BLaER1 treated with 17β-estradiol and CSF1 and Interleukin-3, amounts not matched to agents 10 nM and 100 nM (cell line): Measurements from ENCODE around the gene KLHL42.

Experiments used
- H3K27ac ChIP-seq, 11 experiments: shearing (Covaris generic); formaldehyde crosslinking; 2 replicates each; pipeline ENCODE4 v1.8.1; 2022
- H3K27me3 ChIP-seq, 11 experiments: shearing (Covaris generic); formaldehyde crosslinking; 2 replicates each; pipeline ENCODE4 v1.8.1; 2022
- H3K36me3 ChIP-seq, 11 experiments: shearing (Covaris generic); formaldehyde crosslinking; 2 replicates each; pipeline ENCODE4 v1.8.1; 2022
- H3K4me1 ChIP-seq, 10 experiments: shearing (Covaris generic); formaldehyde crosslinking; 2 replicates each; pipeline ENCODE4 v1.8.1; 2022
- H3K4me2 ChIP-seq, 11 experiments: shearing (Covaris generic); formaldehyde crosslinking; 2 replicates each; pipeline ENCODE4 v1.8.1; 2022
- H3K4me3 ChIP-seq, 10 experiments: shearing (Covaris generic); formaldehyde crosslinking; 2 replicates each; pipeline ENCODE4 v1.8.1; 2022
- H3K9ac ChIP-seq, 11 experiments: shearing (Covaris generic); formaldehyde crosslinking; 2 replicates each; pipeline ENCODE4 v1.8.1; 2022
- H3K9me3 ChIP-seq, 11 experiments: shearing (Covaris generic); formaldehyde crosslinking; replicated peaks in 1 of 11; 2 replicates each; pipeline ENCODE4 v1.8.1; 2022
- H4K20me1 ChIP-seq, 11 experiments: shearing (Covaris generic); formaldehyde crosslinking; 2 replicates each; pipeline ENCODE4 v1.8.1; 2022
- Cebpa-rat ChIP-seq, 11 experiments: shearing (Covaris generic); IDR thresholded peaks; 2 replicates each; pipeline ENCODE4 v1.8.1; 2022

The KLHL42 gene

DNA sequence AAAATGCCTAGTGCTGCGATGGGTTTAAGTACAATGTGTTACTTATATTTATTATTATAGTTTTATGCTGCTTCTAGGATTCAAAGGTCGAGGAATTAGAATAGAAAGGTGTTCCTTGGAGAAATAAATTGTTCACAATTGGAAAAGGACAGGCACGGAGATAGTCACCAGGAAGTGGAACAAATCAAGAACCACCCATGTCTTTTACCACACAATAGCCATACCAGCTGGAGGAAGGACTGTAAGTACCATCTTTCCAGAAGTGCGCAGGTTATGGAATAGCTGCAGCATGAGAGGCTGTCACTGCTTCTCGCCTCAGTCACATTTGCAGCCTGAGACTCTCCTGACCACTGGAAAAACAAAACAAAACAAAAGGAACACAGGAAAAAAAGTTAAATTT, 40.5 kb downstream of the KLHL42 start:
- no peaks in the 10 kb centered on the region for H4K20me1 ChIP-seq
- TF ChIP-seq Cebpa-rat (IDR thresholded peaks at IDR 0.05): no peak
- peaks cover 0 to 9% (median 5%) of the 10 kb centered on the region in 10 experiments; a peak in 8 of 20 replicates for H3K4me1 ChIP-seq
- H3K27ac ChIP-seq: no peak overlapping the region
- no peak overlapping the region for H3K9ac ChIP-seq
- no peaks in the 10 kb centered on the region for H3K9me3 ChIP-seq
- no peak overlapping the region for H3K4me3 ChIP-seq
- no peaks in the 10 kb centered on the region for H3K36me3 ChIP-seq
- H3K4me2 ChIP-seq: no peak overlapping the region
- H3K27me3 ChIP-seq: no peaks in the 10 kb centered on the region

DNA sequence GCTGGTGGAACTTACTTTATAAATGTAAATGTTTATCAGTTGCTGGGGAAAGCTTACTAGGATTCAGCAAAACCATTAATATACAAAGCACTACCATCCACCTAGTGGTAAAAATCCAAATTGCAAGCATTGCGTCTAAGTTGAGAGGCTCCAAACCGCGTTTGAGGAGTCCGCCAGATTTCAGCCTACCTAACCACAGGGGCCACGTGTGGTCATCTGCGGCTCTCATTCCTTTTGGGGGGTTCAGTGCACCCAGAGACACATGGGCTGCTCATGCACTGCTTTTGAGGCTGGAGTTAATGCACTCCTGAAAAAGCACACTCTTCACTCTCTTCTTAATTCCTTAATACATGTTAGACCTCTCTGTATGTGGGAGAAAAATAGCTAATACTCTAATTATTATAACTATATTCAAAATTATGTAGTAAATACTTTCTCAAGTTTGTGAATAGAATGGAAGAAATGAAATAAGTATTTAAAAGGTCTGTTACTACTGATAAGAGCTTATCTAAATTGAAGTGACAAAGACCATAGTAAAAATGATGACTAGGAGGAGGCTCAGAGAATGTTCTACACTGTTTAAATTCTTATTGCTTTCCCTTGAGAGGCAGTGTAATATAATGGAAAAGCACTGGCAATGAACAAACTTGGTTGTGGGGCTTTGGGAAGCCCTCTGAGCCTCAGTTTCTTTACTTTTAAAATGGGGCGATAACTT, 41.4 kb downstream of the KLHL42 start:
- no peak overlapping the region for H3K27ac ChIP-seq
- H3K4me1 ChIP-seq: peaks cover 0 to 9% (median 5%) of the 10 kb centered on the region in 10 experiments; a peak in 8 of 20 replicates
- TF ChIP-seq Cebpa-rat (IDR thresholded peaks at IDR 0.05): no peak
- no peaks in the 10 kb centered on the region for H3K27me3 ChIP-seq
- no peaks in the 10 kb centered on the region for H3K9me3 ChIP-seq
- H4K20me1 ChIP-seq: no peaks in the 10 kb centered on the region
- peak overlapping the region in 4 of 11 experiments; percentile 7 to 81 (median 40); a peak in 4 of 22 replicates for H3K4me2 ChIP-seq
- no peaks in the 10 kb centered on the region for H3K36me3 ChIP-seq
- H3K9ac ChIP-seq: no peak overlapping the region
- H3K4me3 ChIP-seq: no peak overlapping the region

DNA sequence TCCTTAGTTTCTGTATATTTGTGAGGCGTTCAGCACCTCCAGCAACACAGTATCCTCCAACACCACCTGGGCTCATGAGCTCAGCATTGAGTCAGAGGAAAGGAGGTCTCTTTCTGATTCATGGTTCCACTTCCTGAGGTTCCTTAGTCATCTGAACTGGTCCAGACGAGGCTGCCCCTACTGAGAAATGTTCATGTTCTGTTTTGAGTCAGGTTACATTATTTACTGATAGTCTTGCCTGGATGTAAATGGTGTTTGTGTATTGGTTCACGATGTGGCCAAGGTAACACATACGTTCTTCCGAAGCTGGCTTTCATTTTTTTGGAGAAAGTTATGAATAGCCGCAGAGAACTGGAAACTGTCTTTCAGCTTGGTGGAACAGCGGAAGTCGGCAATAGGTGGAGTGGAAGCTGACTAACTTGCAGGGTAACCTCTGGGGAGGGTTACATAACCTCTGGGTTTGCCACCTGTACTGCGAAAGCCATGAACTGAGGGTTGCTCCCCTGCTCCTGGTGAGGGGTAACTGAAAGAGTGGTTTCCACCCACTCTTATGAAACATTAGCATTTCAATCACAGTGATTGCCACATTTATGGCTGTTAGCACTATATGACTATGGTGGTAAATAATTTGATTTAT, 42.2 kb downstream of the KLHL42 start:
- H3K9me3 ChIP-seq: no peaks in the 10 kb centered on the region
- no peak overlapping the region for H3K27ac ChIP-seq
- H3K4me1 ChIP-seq: peaks cover 0 to 9% (median 5%) of the 10 kb centered on the region in 10 experiments; a peak in 8 of 20 replicates
- H4K20me1 ChIP-seq: no peaks in the 10 kb centered on the region
- H3K9ac ChIP-seq: no peak overlapping the region
- no peak overlapping the region for H3K4me3 ChIP-seq
- TF ChIP-seq Cebpa-rat (IDR thresholded peaks at IDR 0.05): no peak
- no peaks in the 10 kb centered on the region for H3K27me3 ChIP-seq
- H3K4me2 ChIP-seq: peak overlapping the region in 5 of 11 experiments; percentile 1 to 22 (median 11); a peak in 1 of 22 replicates
- no peaks in the 10 kb centered on the region for H3K36me3 ChIP-seq

DNA sequence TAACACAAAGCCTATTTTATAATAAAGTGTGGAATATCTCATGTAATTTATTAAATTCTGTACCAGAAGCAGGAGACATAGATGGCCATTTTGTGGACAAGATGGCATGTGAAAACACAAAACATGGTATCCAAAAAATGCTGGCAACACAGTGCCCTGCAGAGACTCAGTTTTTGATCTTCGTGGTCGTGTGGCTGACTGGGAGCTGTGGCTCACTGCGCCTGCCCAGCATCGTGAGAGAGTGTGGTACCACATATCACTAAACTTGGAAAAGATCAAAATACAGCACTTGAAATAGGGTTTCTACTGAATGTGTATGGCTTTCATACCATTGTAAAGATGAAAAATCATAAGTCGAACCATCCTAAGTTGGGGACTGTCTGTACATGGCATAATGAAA, 43.0 kb downstream of the KLHL42 start:
- no peaks in the 10 kb centered on the region for H3K27me3 ChIP-seq
- TF ChIP-seq Cebpa-rat (IDR thresholded peaks at IDR 0.05): no peak
- H4K20me1 ChIP-seq: no peaks in the 10 kb centered on the region
- no peaks in the 10 kb centered on the region for H3K9me3 ChIP-seq
- no peak overlapping the region for H3K9ac ChIP-seq
- peaks cover 0 to 9% (median 5%) of the 10 kb centered on the region in 10 experiments; a peak in 8 of 20 replicates for H3K4me1 ChIP-seq
- no peak overlapping the region for H3K27ac ChIP-seq
- no peak overlapping the region for H3K4me2 ChIP-seq
- no peaks in the 10 kb centered on the region for H3K36me3 ChIP-seq
- no peak overlapping the region for H3K4me3 ChIP-seq

DNA sequence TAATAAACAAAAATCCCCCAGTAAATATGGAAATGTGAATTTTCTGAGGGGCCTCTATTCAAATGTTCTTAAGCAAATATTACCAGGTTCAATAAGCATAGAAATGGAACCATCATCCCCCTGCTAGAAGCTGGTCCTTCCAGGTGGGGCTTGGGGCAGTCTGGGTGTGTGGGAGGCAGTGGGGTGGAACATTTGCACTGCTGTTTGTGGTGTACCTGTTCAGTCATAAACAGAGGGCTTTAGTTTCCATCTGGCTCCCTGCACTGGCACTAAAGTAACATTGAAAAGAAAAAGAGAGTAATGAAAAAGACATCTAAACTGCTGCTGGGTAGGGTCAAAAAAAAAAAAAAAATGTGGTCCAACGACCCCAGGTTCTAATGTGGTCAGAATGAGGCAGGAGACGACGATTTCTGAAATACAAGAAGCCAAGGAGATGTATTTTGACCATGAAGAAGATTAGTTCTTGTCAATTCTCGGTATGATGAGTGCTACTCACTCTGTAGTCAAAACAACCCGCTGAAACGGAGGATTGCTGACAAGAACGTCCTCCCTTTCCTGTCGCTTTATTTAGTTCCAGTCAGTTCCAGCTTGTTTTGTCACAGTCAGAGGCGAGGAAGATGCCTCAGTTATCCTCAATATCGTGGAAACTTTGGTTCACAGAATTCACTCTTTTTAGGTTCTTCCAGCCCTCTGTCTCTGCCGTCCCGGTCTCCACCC, 44.3 kb downstream of the KLHL42 start:
- TF ChIP-seq Cebpa-rat (IDR thresholded peaks at IDR 0.05): no peak
- Histone ChIP-seq H3K9ac (no peak overlapping the region), H3K27ac (no peak overlapping the region), H3K4me1 (peaks cover 0 to 9% (median 5%) of the 10 kb centered on the region in 10 experiments; a peak in 8 of 20 replicates), H3K36me3 (no peaks in the 10 kb centered on the region), H3K27me3 (no peaks in the 10 kb centered on the region), H3K4me2 (no peak overlapping the region), H3K9me3 (no peaks in the 10 kb centered on the region), H3K4me3 (no peak overlapping the region), H4K20me1 (no peaks in the 10 kb centered on the region)

DNA sequence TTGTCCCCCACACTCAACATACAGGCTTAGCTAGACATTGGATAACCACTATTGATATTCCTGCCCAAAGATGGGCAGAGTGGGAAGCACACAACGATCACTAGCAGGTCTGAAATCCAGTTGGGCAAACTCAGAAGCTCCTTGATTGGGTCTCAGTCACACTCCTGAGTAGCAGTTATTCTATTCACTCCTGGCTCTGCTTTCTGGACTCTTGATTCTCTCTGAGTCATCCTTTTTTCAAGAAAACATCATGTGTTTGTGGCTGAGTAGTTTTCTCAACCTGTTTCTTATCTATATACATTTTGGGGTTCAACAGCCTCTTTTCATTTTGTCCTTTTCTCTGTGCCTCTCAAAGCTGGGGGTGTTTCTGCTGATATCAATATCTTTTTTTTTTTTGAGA, 46.0 kb downstream of the KLHL42 start:
- Histone ChIP-seq H4K20me1 (no peaks in the 10 kb centered on the region), H3K4me3 (no peak overlapping the region), H3K9ac (no peak overlapping the region), H3K27me3 (no peaks in the 10 kb centered on the region), H3K9me3 (no peaks in the 10 kb centered on the region), H3K36me3 (no peaks in the 10 kb centered on the region), H3K27ac (no peak overlapping the region), H3K4me1 (peaks cover 0 to 9% (median 5%) of the 10 kb centered on the region in 10 experiments; a peak in 8 of 20 replicates), H3K4me2 (no peak overlapping the region)
- no peak for TF ChIP-seq Cebpa-rat (IDR thresholded peaks at IDR 0.05)

DNA sequence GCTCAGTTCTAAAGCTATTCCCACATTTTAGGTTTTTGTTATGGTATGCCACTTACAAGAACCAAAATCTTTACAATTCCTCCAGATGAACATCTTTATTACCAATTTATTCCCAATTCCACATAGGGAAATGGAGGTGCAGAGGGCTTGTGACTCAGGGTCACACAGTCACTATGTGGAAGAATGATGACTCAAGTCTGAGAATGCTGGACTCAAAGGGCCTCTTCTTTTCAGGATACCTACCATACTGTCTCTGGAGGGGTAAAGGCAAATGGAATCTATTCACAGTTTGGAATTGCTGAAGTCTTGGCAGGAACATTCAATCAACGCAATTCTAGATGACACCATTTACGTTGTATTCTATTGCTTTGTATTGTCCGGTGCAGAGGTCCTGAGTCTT, 48.2 kb downstream of the KLHL42 start:
- H3K36me3 ChIP-seq: no peaks in the 10 kb centered on the region
- H4K20me1 ChIP-seq: no peaks in the 10 kb centered on the region
- H3K27me3 ChIP-seq: no peaks in the 10 kb centered on the region
- TF ChIP-seq Cebpa-rat (IDR thresholded peaks at IDR 0.05): no peak
- no peak overlapping the region for H3K4me2 ChIP-seq
- H3K9me3 ChIP-seq: peaks cover 0 to 3% (median 0%) of the 10 kb centered on the region in 11 experiments; a peak in 2 of 22 replicates
- H3K4me3 ChIP-seq: no peak overlapping the region
- no peak overlapping the region for H3K27ac ChIP-seq
- no peak overlapping the region for H3K9ac ChIP-seq
- no peaks in the 10 kb centered on the region for H3K4me1 ChIP-seq

DNA sequence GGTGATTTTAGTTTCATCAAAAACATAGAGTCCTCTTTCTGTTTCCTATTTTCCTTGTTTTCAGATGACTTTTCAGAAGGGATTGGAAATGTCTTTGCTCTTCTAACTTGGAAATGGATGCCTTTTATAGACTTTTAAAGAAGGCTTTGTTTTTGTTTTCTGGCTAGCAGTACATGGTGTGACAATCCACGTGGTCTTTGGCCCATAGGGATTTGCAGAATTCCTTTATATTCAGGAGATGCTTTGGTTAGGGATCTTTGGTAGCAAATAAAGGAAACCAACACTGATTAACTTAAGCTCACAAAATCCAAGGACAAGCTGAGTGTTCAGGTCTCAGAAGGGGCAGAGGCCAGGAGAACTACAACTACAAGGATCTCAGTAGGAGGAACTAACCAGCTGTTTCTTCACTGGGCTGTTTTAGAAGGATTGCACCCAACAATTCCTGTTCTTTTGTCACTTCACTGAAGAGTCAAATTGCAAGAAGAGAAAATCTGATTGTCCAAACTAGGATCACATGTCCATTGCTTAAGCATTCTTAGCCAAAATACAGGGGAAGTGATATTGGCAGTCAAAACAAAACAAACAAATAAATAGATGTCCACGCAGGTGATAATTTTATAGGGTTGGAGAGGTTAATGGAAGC, 58.6 kb downstream of the KLHL42 start:
- Histone ChIP-seq H3K4me1 (peaks cover 0 to 3% (median 0%) of the 10 kb centered on the region in 10 experiments; a peak in 2 of 20 replicates), H3K27ac (no peak overlapping the region), H4K20me1 (no peaks in the 10 kb centered on the region), H3K36me3 (no peaks in the 10 kb centered on the region), H3K9ac (no peak overlapping the region), H3K9me3 (peaks cover 13 to 18% (median 16%) of the 10 kb centered on the region in 11 experiments), H3K4me2 (no peak overlapping the region), H3K27me3 (no peaks in the 10 kb centered on the region), H3K4me3 (no peak overlapping the region)
- no peak for TF ChIP-seq Cebpa-rat (IDR thresholded peaks at IDR 0.05)
